ENCODE measurements around the gene CTNNBIP1. TPM values are rescaled to one million over a fixed set of nuclear protein-coding genes. Genes with fewer than 3 reads are reported as not detected.
A peak's percentile ranks its signal among the peaks of the same experiment; 100 is the strongest.

Gene CTNNBIP1
- polyA plus RNA-seq, 3 donors from 2014 or later, result 41.0 to 51.5 (median 45.5) TPM

DNA sequence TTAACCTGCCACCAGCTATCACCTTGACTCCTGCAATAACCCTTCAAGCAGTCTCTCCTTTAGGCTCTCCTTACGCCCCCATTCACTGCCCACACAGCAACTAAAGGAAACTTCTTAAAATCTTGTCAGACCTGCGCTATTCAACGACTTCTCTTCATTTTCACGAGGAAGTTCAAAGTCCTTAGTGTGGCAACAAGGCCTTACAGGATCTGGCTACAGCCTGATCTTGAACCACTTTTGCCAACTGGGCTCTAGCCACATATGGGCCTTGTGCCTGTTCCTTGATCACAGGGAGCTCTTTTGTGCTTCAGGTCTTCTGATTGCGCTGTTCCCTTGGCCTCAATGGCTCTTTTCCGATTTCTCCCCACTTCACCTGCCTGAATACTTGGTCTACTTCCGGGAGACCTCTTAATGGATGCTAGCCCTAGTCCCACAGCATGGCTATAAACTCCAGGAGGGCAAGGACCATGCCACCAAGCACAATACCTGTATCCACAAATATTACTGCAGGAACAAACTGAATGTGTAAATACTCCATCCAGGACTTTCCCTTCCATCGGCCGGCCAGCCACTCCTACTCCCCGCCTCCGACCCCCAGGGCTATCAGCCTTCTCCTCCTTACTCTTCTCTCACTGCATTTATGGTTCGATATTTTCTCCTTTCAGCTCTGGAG lies 2.3 kb upstream of the CTNNBIP1 start:
- Mint-ChIP-seq H3K9me3 (no peaks in the 10 kb centered on the region), H3K36me3 (no peaks in the 10 kb centered on the region), H3K4me3 (peak overlapping the region; percentile 31 to 52 (median 51)), H3K4me1 (peaks cover 34 to 41% of the 10 kb centered on the region in 2 donors), H3K27me3 (ENCODE audit: low read depth in 3 of 3) (peaks cover 0 to 12% (median 5%) of the 10 kb centered on the region in 3 donors), H3K27ac (peak overlapping the region; percentile 17 to 80 (median 66))
- no peak for DNase-seq

DNA sequence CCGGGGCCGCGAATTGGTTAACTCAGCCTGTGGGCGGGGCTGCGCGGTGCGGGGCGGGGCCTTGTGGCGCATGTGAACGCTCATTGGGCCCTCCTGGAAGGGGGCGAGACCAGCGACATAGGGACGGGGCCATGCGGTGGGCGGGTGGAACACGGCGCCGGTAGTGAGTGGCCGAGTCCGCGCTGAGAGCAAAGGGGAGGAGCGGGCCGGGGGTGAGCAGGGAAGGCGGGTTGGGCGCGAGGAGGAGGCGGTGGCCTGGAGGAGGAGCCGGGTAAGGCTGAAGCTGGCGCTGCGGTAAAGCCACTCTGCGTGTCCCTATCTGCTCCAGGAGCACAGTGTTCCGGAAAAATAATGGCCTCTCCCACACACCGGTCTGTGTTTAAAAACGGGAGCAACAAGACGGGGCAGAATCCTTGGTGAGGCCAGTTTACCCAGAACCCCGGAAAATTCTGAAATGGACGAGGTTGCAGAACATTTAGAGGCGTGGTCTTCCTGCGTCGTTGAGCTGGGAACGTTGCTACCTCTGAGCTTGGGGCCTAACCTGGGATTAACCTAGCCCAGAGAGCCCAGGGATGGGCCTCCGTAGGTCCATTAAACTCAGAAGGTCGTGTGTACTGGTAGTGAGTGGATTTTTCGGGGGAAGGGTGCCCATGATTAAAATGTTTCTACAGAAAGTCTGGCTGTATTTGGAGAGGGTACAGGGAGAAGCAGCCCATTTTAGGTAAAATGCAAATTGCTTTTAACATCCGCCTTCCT lies 532 bp upstream of the CTNNBIP1 start:
- Mint-ChIP-seq H3K4me1 (peaks cover 34 to 53% of the 10 kb centered on the region in 2 donors), H3K36me3 (peaks cover 0 to 2% (median 0%) of the 10 kb centered on the region in 3 donors), H3K9me3 (no peaks in the 10 kb centered on the region), H3K27ac (peak overlapping the region; percentile 87 to 99 (median 96)), H3K4me3 (peak overlapping the region; percentile 90 to 94 (median 93)), H3K27me3 (ENCODE audit: low read depth in 3 of 3) (peaks cover 0 to 12% (median 5%) of the 10 kb centered on the region in 3 donors)
- peak; percentile 100 for DNase-seq

GRCh38 chr1:9909234-9910046 lies 629 bp downstream of the CTNNBIP1 start:
- Mint-ChIP-seq H3K27me3 (ENCODE audit: low read depth in 3 of 3) (peaks cover 0 to 12% (median 5%) of the 10 kb centered on the region in 3 donors), H3K4me1 (peaks cover 35 to 64% of the 10 kb centered on the region in 2 donors), H3K36me3 (peaks cover 0 to 3% (median 0%) of the 10 kb centered on the region in 3 donors), H3K4me3 (peak overlapping the region; percentile 93 to 98 (median 96)), H3K9me3 (no peaks in the 10 kb centered on the region), H3K27ac (peak overlapping the region; percentile 91 to 96 (median 94))
- DNase-seq, result peak; percentile 46 to 52 (median 46)

DNA sequence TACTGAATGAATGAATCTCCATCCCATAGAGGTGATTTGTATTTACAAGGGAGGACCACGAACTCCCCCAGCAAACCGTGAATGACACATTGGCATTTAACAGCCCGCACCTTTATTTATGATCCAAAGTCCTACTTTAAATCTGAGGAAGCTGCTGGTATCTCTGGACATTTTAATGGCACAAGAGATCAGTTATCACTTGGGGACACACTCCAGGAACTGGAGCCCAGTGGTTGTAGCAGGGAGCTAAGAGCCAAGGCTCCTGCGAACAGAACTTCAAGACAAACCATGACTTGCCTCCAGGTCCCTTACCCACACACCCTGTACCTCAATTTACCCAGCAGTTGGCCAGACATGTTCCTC lies 1.2 kb downstream of the CTNNBIP1 start:
- H3K27ac Mint-ChIP-seq, result peak overlapping the region; percentile 91 to 96 (median 94)

DNA sequence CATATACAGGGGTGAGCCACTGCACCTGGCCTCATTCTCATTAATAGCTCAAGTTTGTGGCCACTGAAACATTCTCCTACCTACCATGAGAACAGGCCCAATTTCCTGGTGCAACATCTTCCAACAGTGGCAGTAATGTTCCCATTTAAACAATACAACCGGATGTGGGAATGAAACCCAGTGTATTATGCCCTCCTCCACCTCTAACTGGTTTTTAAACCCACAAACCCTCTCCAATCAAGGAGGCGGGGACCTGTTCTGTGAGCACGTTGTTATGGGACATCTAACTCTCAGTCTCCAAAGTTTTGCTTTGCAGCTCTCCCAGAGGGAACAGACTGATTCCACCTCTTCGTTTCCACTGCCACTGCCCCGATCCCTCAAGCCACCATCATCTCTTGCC lies 2.6 kb downstream of the CTNNBIP1 start:
- peaks cover 0 to 12% (median 5%) of the 10 kb centered on the region in 3 donors for H3K27me3 Mint-ChIP-seq (ENCODE audit: low read depth in 3 of 3)

More for the DNA sequence above, 1.2 kb downstream of the CTNNBIP1 start:
- H3K27me3 Mint-ChIP-seq (ENCODE audit: low read depth in 3 of 3), result peaks cover 0 to 12% (median 5%) of the 10 kb centered on the region in 3 donors
- peaks cover 35 to 70% of the 10 kb centered on the region in 2 donors for H3K4me1 Mint-ChIP-seq
- peaks cover 0 to 3% (median 0%) of the 10 kb centered on the region in 3 donors for H3K36me3 Mint-ChIP-seq
- no peak for DNase-seq
- no peaks in the 10 kb centered on the region for H3K9me3 Mint-ChIP-seq
- H3K4me3 Mint-ChIP-seq, result peak overlapping the region; percentile 93 to 98 (median 96)

DNA sequence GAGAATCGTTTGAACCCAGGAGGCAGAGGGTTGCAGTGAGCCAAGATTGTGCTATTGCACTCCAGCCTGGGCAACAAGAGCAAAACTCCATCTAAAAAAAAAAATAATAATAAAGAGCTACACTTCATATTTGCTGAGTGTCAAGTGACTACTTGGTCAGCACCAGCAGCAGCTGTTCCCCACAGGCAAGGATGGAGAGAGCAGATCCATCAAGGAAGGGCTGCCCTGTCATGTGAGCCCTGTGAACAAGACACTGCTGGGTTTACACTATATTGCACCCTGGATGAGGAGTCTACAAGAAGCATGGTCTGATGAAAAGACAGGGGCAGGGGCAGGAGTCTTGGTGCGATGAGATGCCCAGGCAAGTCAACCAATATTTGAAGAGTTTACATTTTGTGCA lies 3.6 kb downstream of the CTNNBIP1 start:
- Mint-ChIP-seq H3K4me1 (peaks cover 33 to 74% of the 10 kb centered on the region in 2 donors), H3K27ac (no peak overlapping the region), H3K9me3 (no peaks in the 10 kb centered on the region), H3K4me3 (no peak overlapping the region), H3K27me3 (ENCODE audit: low read depth in 3 of 3) (peaks cover 0 to 12% (median 5%) of the 10 kb centered on the region in 3 donors), H3K36me3 (peaks cover 0 to 3% (median 0%) of the 10 kb centered on the region in 3 donors)
- no peak for DNase-seq

More for the DNA sequence above, 2.6 kb downstream of the CTNNBIP1 start:
- no peak for DNase-seq
- Mint-ChIP-seq H3K27ac (peak overlapping the region in 1 of 6 donors; percentile 4), H3K4me1 (peaks cover 35 to 72% of the 10 kb centered on the region in 2 donors), H3K4me3 (peak overlapping the region in 3 of 5 donors; percentile 28 to 65 (median 53)), H3K9me3 (no peaks in the 10 kb centered on the region), H3K36me3 (peaks cover 0 to 3% (median 0%) of the 10 kb centered on the region in 3 donors)

DNA sequence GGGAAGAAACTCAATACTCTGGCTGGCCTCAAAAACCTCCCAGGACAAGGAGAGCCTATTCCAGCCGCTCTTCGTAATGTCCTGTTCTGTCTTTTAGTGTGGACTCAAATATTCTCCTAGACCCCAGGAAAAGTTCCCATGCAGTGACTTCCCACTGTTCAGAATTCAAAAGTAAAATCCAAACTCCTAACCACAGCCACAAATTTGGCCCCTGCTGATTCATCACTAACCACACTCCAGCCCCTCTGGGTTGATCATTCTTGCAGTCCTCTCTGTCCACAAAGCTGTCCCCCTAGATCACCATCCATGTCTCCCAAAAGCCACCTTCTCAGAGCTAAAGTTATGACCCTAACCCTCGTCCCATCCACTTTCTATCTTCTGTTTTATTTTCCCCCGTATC lies 5.1 kb downstream of the CTNNBIP1 start:
- H3K36me3 Mint-ChIP-seq, result peaks cover 0 to 3% (median 0%) of the 10 kb centered on the region in 3 donors
- peaks cover 0 to 8% (median 0%) of the 10 kb centered on the region in 3 donors for H3K27me3 Mint-ChIP-seq (ENCODE audit: low read depth in 3 of 3)
- DNase-seq, result no peak
- peak overlapping the region in 1 of 6 donors; percentile 26 for H3K27ac Mint-ChIP-seq
- H3K4me1 Mint-ChIP-seq, result peaks cover 38 to 77% of the 10 kb centered on the region in 2 donors
- H3K9me3 Mint-ChIP-seq, result no peaks in the 10 kb centered on the region
- no peak overlapping the region for H3K4me3 Mint-ChIP-seq

- no peaks in the 10 kb centered on the region for H3K9me3 Mint-ChIP-seq
- no peak for DNase-seq
- H3K27ac Mint-ChIP-seq, result peak overlapping the region in 1 of 6 donors; percentile 22
- peaks cover 0 to 3% (median 0%) of the 10 kb centered on the region in 3 donors for H3K36me3 Mint-ChIP-seq
- H3K27me3 Mint-ChIP-seq (ENCODE audit: low read depth in 3 of 3), result peaks cover 0 to 7% (median 0%) of the 10 kb centered on the region in 3 donors
- no peak overlapping the region for H3K4me3 Mint-ChIP-seq
- peaks cover 39 to 78% of the 10 kb centered on the region in 2 donors for H3K4me1 Mint-ChIP-seq
Observed at GRCh38 chr1:9904596-9904995, 5.5 kb downstream of the CTNNBIP1 start.

DNA sequence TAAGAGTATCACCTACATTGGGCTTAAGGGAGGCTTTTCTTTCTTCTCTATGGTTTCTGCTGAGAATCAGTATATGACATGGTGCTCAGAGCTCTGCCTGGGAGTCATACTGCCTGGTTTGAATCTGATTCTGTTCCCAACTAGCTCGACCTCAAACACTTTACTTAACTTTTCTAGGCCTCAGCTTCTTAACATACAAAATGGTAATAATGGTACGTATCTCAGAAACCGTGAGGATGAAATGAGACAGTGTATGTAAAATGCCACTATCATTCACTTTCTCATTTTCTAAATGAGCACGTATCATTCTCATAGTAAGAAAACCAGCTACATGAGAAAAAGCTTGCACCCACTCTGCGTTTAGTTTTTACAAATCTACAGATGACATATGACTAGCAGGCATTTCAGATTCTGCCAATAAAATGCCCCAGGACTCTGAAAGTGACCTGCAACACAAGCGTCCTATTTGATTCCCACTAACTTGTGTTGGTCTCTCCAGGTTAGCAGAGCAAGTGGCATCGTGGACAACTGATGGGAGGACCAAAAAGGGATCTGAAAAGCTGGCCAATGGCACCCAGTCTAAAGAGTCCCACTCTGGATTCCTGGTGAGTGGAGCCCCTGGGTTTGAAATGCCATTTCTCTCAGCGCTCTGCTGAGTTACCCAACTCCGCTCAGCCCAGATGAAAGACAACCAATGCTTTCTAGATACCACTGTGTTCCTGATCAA lies 6.1 kb downstream of the CTNNBIP1 start:
- Mint-ChIP-seq H3K4me3 (no peak overlapping the region), H3K36me3 (peaks cover 0 to 3% (median 0%) of the 10 kb centered on the region in 3 donors), H3K27me3 (ENCODE audit: low read depth in 3 of 3) (peaks cover 0 to 3% (median 0%) of the 10 kb centered on the region in 3 donors), H3K4me1 (peaks cover 34 to 72% of the 10 kb centered on the region in 2 donors), H3K9me3 (no peaks in the 10 kb centered on the region), H3K27ac (peak overlapping the region in 2 of 6 donors; percentile 18 to 22)
- DNase-seq, result no peak

DNA sequence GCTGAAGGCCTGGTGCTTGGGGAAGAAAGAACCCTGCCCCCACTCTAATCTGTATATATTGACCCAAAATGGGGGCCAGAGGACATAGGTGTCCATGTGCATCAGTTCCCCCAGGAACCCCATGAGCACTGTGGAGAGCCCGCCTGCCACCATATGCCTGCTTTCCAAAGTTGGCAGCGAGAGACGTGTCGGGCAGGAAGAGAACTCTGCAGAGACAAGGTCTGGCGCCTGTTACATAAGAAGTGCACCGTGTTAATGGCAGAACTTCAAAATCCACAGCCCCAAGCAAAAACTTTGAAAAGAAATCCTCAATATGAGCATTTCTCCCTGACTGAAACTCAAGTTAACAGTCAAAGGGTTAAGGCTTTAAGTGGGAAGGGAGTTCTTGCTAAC lies 8.0 kb downstream of the CTNNBIP1 start:
- Mint-ChIP-seq H3K27me3 (ENCODE audit: low read depth in 3 of 3) (no peaks in the 10 kb centered on the region), H3K4me3 (no peak overlapping the region), H3K27ac (no peak overlapping the region), H3K9me3 (no peaks in the 10 kb centered on the region), H3K36me3 (peaks cover 0 to 3% (median 0%) of the 10 kb centered on the region in 3 donors), H3K4me1 (peaks cover 23 to 58% of the 10 kb centered on the region in 2 donors)
- DNase-seq, result no peak

DNA sequence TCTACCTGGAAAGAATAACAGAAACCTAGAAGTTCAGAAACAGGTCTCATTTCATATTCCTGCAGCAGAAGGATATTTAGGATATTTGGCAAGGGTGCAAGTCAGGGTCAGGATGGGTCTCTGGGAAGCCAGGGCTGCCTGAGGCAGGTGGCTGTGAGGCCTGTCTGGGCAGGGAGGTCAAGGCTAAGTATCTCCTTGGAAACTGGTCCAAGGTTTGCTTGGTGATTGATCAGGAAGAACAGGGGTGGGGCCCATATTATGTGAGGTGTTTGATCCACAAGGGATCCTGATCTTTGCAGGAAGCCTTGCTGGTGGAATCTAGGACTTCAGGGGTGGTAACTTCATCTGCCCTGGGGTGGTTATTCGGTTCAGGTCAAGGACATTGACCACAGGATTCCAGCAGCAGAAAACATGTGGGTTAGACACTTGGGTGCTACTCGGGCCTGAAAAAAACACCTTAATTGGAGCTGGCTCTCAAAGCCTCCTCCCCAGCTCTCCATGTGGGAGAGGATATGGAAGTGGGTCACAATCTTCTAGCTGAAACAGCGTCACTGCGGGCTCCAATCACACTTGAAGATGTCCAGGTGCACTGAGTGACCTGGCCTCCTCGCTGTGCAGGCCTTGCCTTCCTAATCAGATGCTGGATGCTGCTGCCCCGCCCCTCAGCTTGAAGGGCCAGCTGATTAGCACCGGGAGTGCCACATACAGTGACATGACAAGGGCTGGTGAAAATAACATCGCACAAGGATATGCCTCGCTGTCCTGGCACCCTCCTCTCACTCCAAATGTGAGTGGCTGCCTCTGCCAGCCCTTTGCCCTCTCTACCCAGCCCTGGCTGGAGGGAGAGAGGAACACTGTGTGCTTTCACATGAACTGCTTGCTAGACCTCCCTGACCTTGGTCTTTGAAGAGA lies 8.7 kb downstream of the CTNNBIP1 start:
- Mint-ChIP-seq H3K27ac (peak overlapping the region; percentile 30 to 87 (median 74)), H3K4me3 (peak overlapping the region in 2 of 5 donors; percentile 0 to 10), H3K4me1 (peaks cover 23 to 51% of the 10 kb centered on the region in 2 donors), H3K36me3 (peaks cover 0 to 3% (median 0%) of the 10 kb centered on the region in 3 donors), H3K27me3 (ENCODE audit: low read depth in 3 of 3) (no peaks in the 10 kb centered on the region), H3K9me3 (no peaks in the 10 kb centered on the region)
- DNase-seq, result no peak
